Measurements from ENCODE around the gene ADM2.

DNA sequence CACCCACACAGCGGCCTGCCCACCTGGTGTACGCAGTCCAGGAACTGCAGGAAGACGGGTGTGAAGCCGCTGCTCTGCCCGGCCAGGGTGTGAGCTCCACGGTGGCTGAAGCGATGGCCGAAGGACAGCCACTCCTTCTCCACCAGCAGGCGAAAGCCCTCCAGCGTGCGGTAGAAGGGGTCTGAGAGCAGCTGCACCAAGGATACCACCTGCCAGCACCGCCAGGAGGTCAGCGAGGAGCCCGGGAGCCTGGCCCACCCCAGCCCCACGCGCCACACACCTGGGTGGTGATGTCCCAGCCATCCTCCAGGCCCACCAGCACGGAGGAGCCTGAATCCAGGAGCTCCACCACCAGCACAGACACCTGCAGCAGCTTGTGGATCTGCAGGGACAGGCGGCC lies 26.1 kb upstream of the ADM2 start:
- no peak for TF ChIP-seq EZH2phosphoT487 (IDR thresholded peaks at IDR 0.05; ENCODE audit: low read depth)
- TF ChIP-seq, protein P1, sequence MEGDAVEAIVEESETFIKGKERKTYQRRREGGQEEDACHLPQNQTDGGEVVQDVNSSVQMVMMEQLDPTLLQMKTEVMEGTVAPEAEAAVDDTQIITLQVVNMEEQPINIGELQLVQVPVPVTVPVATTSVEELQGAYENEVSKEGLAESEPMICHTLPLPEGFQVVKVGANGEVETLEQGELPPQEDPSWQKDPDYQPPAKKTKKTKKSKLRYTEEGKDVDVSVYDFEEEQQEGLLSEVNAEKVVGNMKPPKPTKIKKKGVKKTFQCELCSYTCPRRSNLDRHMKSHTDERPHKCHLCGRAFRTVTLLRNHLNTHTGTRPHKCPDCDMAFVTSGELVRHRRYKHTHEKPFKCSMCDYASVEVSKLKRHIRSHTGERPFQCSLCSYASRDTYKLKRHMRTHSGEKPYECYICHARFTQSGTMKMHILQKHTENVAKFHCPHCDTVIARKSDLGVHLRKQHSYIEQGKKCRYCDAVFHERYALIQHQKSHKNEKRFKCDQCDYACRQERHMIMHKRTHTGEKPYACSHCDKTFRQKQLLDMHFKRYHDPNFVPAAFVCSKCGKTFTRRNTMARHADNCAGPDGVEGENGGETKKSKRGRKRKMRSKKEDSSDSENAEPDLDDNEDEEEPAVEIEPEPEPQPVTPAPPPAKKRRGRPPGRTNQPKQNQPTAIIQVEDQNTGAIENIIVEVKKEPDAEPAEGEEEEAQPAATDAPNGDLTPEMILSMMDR (IDR thresholded peaks at IDR 0.05; ENCODE audit: low read depth, low read length): no peak

All from OCI-LY3 (cell line).